ENCODE measurements around the gene PPARA.

The PPARA gene

GRCh38 chr22:46224044-46224897, 73.9 kb downstream of the PPARA start:
- no peak for DNase-seq

DNA sequence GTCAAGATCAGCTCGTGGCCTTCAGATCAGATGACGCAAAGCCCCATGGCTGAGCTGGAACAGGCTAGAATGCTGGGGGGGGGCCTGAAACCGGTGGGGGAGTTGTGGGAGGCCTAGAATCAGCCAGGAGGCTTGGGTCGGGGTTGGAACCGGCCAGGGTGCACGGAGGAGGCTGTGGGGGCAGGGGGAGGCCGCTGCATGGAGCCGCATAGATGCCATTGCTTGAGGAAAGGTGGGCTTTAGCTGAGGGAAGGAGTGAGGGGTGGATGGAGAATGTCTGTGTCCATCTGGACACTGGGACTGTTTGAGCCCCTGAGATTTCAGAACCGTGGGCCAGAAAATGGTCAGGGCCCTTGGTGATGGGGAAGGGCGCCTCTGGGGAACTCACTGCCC, 74.6 kb downstream of the PPARA start:
- DNase-seq = no peak

- DNase-seq = no peak
Observed at GRCh38 chr22:46225631-46226030, 75.3 kb downstream of the PPARA start.

- DNase-seq = no peak
Observed at GRCh38 chr22:46226577-46226976, 76.3 kb downstream of the PPARA start.

DNA sequence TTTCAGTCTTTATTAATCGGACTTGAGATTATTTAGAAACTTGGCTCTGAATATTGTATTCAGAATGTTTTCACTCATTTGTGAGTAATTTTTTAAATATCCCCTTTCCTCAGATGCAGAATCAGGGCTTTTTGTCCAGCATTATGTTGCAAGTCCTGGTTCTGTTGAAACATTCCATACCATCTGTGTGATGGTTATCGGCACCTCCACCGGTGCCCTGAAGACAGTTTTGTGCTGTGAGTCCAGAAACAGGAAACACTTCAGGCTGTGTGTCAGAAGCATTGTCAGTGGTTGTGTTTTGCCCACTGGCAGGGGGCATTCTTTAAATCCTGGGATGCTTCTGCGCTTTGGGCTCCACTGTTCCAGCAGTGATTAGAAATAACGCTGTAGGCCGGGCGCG, 79.4 kb downstream of the PPARA start:
- DNase-seq = no peak

GRCh38 chr22:46230262-46230901, 80.1 kb downstream of the PPARA start:
- DNase-seq = no peak

- no peak for DNase-seq
Observed at GRCh38 chr22:46233231-46233630, 82.9 kb downstream of the PPARA start.

DNA sequence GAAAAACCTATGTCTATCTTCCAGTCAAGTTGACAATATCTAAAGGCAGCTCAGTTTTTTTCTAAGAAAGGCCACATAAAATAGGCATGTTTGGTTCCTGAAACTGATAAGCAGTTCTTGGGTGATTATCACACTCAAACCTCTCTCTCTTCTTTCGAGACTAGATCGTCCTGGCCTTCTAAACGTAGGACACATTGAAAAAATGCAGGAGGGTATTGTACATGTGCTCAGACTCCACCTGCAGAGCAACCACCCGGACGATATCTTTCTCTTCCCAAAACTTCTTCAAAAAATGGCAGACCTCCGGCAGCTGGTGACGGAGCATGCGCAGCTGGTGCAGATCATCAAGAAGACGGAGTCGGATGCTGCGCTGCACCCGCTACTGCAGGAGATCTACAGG, 84.6 kb downstream of the PPARA start:
- no peak for DNase-seq

- DNase-seq = no peak
Observed at GRCh38 chr22:46237453-46238124, 87.3 kb downstream of the PPARA start.

DNA sequence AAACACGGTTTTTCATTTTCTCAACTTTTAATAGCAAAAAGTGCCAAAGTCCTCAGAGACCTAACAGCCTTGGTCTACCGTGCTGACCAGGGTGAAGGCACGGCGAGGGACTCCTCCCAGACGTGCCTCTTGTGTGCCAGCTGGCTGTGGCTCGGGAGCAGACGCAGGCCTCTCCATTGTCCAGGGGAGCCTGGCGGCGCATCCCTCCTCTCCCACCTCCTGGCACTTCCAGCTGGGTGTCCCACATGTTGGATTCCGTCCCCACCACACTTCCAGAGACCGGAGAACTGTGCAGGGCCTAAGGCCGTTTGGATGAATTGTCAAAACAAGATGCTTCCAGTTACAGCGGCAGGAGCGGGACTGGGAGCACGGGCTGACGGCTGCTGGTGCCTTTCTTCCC, 88.2 kb downstream of the PPARA start:
- DNase-seq = no peak

DNA sequence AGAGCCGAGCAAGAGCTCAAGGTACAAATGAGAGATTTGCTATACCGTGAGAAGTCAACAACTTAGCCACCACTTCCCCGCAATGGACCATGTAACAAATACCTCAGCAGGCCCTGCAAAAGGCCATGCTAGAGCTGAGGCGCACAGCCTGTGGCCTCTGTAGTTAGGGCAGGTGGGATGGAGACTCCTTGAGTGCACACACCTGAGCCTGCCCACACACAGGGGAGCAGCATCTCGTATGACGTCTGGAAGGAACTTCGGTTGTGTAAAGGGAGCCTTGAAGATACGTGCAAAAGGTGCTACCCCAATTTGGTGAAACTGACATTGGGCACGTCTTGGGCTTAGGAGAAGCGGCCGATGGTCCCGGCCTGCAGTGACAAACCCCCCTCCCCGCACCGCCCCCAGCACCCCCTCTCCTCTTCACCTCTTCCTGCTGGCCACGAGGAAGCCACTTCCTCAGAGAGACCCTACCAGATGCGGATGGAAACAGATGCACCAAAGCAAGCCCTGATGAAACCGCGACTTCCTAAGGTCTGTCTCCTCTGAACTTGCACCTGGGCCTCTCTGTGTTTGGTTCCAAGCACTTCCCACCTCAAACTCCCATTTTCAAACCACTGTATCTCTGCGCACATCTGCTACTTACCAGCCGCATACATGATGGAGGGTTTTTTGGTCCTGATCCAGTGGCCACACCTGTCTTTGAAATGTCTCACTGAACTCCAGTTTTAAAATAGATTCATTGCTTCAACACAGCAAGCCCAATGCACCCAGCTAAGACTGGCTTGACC, 89.1 kb downstream of the PPARA start:
- no peak for DNase-seq

DNA sequence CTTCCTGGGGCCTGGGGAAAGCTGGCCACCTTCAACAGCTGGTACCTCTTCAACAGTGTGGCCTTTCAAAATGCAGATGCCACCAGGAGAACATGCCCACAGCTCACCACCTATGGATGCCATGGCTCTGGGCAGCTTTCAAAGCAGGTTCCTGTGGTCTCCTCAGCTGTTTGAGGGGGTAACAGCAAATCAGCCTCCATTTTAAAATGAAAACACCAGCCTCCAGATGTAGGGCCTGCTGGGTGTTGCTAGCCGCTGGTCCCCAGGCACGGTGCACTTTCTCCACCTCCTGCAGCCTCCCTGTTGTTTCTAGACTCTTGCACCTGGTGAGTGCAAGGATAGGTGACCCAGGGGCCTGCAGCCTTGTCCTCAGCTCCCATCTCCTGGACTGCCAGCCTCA, 89.7 kb downstream of the PPARA start:
- no peak for DNase-seq

GRCh38 chr22:46240506-46240905, 90.2 kb downstream of the PPARA start:
- DNase-seq = no peak

DNA sequence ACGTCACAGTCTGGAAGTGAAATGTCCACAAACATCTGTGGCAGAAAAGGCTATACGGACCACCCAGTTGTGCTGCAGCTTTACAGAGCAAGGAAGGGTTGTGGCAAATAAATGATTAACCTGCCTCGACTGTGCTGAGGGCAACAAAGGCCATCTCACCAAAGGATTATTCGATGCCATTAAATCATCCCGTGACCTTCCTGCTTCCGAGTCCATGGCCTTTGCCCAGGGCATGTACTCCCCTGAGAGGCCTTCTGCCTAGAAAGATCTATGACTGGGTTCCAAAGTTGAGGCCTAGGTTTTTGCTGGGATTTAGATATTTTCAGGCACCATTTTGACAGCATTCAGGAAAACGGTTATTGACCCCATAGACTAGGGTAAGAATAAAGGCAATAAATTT, 90.6 kb downstream of the PPARA start:
- no peak for DNase-seq

GRCh38 chr22:46241396-46242007, 91.2 kb downstream of the PPARA start:
- DNase-seq = no peak

DNA sequence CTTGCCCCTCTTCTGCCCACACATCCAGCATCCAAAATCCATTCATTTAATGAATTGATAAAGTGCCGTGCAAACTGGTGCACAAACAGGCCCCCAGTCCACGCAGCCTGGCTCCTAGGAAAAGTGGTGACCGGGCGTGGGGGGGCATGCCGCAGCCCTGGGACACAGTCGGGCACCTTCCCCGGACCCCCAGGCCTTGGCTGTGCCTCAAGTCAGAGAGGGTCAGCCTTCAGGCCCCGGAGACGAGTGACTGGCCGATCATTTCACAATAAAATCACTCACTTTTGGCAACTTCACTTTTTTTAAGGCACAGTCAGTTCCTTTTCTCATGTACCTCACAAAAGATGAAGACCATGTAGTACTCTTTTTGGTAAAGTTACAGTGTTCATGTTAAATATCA, 91.8 kb downstream of the PPARA start:
- no peak for DNase-seq

- no peak for DNase-seq
Observed at GRCh38 chr22:46244771-46245170, 94.4 kb downstream of the PPARA start.

DNA sequence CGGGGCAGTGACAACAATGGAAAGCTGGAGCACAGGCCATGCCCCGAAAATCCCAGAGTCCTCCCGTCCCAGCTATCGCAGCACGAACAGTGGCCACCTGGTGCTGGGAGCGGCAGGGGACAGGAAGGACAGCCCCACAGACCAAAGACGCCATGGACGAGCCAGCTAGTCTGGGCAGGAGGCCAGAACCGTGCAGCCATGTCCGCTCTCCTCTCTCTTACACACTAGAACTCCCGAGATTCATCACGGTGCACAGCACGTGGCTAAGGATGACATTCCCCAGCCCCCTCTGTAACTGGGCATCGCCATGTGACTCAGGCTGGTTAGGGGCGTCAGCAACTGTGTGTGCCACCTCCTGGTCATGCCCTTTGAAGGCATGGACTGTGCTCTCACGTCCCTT, 95.2 kb downstream of the PPARA start:
- peak; percentile 32 for DNase-seq

- no peak for DNase-seq
Observed at GRCh38 chr22:46246178-46246577, 95.9 kb downstream of the PPARA start.

DNA sequence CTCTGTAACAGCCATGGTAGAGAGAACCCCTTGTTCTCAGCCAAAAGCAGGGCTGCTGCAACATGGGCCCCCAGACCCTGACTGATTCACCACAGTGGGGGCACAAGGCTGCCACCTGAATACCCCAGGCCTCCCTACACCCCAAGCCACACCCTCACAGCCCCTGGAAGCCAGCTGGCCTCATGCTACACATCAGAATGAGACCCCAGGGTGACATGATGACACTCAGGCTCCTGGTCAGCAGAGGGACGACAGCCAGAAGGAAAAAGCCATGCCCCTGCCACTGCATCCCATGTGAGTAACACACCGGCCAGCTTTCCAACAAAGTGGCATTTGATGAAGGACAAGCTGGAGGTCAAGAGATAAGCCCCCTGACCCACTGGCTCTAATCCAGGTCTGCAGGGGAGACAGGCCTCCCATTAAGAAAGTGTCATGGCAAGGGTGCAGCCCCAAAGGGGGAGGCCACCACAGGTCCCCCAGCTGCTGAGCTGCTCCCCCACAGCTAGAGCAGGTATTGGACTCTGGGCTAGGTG, 97.2 kb downstream of the PPARA start:
- DNase-seq = no peak

DNA sequence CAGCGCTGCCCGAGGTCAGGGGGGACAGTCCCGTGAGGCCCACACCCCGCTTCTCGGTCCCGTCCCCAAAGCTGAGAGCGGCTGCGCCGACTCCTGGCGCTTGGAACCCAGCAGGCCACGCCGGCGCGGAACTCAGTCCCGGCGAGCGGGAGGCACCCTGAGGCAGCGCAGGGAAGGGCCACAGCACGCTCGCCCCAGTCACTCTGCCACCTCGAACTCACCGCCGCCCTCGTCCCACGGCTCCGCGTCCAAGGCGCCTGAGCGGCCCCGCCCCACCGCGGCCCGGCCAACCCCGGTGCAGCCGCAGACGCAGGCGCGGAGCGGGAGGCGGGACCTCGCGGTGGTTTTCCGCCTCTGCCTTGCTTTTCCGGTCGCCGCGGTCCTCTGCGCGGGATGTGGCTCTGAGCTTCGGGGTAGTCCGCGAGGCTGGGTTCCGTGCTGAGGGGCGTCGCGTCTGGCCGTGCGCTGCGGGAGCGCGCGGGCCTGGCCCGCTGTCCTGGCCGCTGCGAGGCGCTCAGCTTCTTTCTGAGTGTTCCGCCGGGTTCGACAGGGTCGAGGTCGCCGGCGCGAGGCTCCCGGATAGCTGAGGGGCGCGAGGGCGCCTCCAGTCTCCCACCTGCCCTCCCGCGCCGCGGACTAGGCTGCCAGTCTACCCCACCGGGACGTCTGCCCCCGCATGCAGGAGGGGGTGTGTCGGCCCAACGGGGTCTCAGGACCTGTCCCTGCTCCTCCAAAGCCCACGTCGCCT, 99.9 kb downstream of the PPARA start, which contains the start of gene CDPF1:
Gene CDPF1, minus strand, starts transcription at position 259 of the 748 bp plus-strand sequence. CDS start 2,009 bp downstream, outside the sequence.
- DNase-seq = peak; percentile 83

- no peak for DNase-seq
Observed at GRCh38 chr22:46250783-46251125, 100.4 kb downstream of the PPARA start.
